H1 (cell line): ENCODE results near the gene ADAMTS17. TPM values are rescaled to one million over a fixed set of nuclear protein-coding genes. Genes with fewer than 3 reads are reported as not detected.
A peak's percentile ranks its signal among the peaks of the same experiment; 100 is the strongest.

ENCODE experiments used
- CTCF ChIA-PET: fragments of 300-600 bp; sonication (Branson Sonifier 250); formaldehyde crosslinking; loops from one replicate; lab custom pipeline; 2021; ENCODE audit not compliant: partially characterized antibody; lab: Charles Lee
- POLR2A ChIA-PET: fragments of 300-600 bp; sonication (Branson Sonifier 250); formaldehyde crosslinking; loops from one replicate; lab custom pipeline; 2021; ENCODE audit warnings: inconsistent platforms; ENCODE audit not compliant: partially characterized antibody; lab: Charles Lee
- DNase-seq, 2 experiments: peaks; one replicate each; pipeline versions ENCODE4 v3.0.0 to v3.0.0-alpha.2; 2010 to 2022; ENCODE audit warnings: low spot score in 2 of 2, low read depth in 1 of 2, mixed read lengths in 1 of 2
- FAIRE-seq: peaks from 2 replicates; lab custom pipeline; 2011; peaks lifted over from hg19 to GRCh38; lab: Jason Lieb, UNC
- H2AFZ ChIP-seq: 2 replicates; pipeline ENCODE4 v1.8.1; 2012; ENCODE audit warnings: low read length, inconsistent platforms
- H2AK5ac ChIP-seq: 2 replicates; pipeline ENCODE4 v1.6.1; 2013; ENCODE audit warnings: low read depth, low read length
- H2BK120ac ChIP-seq: replicated peaks from 2 replicates; pipeline ENCODE3; 2013; ENCODE audit warnings: low read depth, low read length, inconsistent platforms
- H2BK12ac ChIP-seq: 2 replicates; pipeline ENCODE4 v1.6.1; 2013; ENCODE audit warnings: low read depth, low read length
- H2BK15ac ChIP-seq: 2 replicates; pipeline ENCODE4 v1.6.1; 2013; ENCODE audit warnings: low read length
- H2BK20ac ChIP-seq: 2 replicates; pipeline ENCODE4 v1.6.1; 2013; ENCODE audit warnings: low read length
- H2BK5ac ChIP-seq: 2 replicates; pipeline ENCODE4 v1.6.1; 2013; ENCODE audit warnings: low read depth, low read length
- H3K14ac ChIP-seq: 2 replicates; pipeline ENCODE4 v1.6.1; 2013; ENCODE audit warnings: inconsistent platforms; ENCODE audit not compliant: insufficient read length
- H3K18ac ChIP-seq: 2 replicates; pipeline ENCODE4 v1.6.1; 2013; ENCODE audit warnings: low read length; ENCODE audit errors: extremely low read depth
- H3K23ac ChIP-seq: 2 replicates; pipeline ENCODE4 v1.6.1; 2013; ENCODE audit warnings: inconsistent platforms; ENCODE audit not compliant: insufficient read length
- H3K23me2 ChIP-seq: 2 replicates; pipeline ENCODE4 v1.6.1; 2013; ENCODE audit warnings: low read depth, low read length
- H3K27ac ChIP-seq: 2 replicates; pipeline ENCODE4 v1.6.1; 2011; ENCODE audit warnings: low read depth, low read length, inconsistent platforms
- H3K27me3 ChIP-seq, 4 experiments: replicated peaks in 1 of 4; 1 replicate in 1 of 4; 2 replicates in 3 of 4; pipeline versions ENCODE4 v1.6.1 to v1.8.1; 2011 to 2013; ENCODE audit warnings: low read length in 3 of 4, mild to moderate bottlenecking in 3 of 4, inconsistent platforms in 2 of 4, mixed read lengths in 2 of 4, moderate library complexity in 1 of 4; ENCODE audit not compliant: control insufficient read depth in 3 of 4, insufficient read depth in 3 of 4; ENCODE audit errors: extremely low read depth in 1 of 4
- H3K36me3 ChIP-seq, 4 experiments: 2 replicates each; pipeline versions ENCODE4 v1.6.1 to v1.8.1; 2011 to 2013; ENCODE audit warnings: mild to moderate bottlenecking in 4 of 4, low read length in 3 of 4, moderate library complexity in 2 of 4, control low read depth in 1 of 4, inconsistent platforms in 1 of 4; ENCODE audit not compliant: insufficient read depth in 4 of 4, control insufficient read depth in 2 of 4
- H3K4ac ChIP-seq: replicated peaks from 2 replicates; pipeline ENCODE3; 2013; ENCODE audit warnings: low read length, low read depth, mixed read lengths, inconsistent platforms; ENCODE audit not compliant: insufficient read length
- H3K4me1 ChIP-seq, 4 experiments: replicated peaks in 1 of 4; 1 replicate in 1 of 4; 2 replicates in 3 of 4; pipeline versions ENCODE4 v1.6.1 to v1.8.1; 2011 to 2013; ENCODE audit warnings: low read length in 3 of 4, inconsistent platforms in 2 of 4, mixed read lengths in 1 of 4; ENCODE audit not compliant: insufficient read depth in 4 of 4, control insufficient read depth in 3 of 4
- H3K4me2 ChIP-seq, 2 experiments: 2 replicates each; pipeline versions ENCODE4 v1.6.1 to v1.8.1; 2011 to 2013; ENCODE audit warnings: low read depth in 2 of 2, low read length in 2 of 2, control low read depth in 1 of 2, inconsistent platforms in 1 of 2, mild to moderate bottlenecking in 1 of 2; ENCODE audit not compliant: insufficient read depth in 1 of 2
- H3K4me3 ChIP-seq, 4 experiments: fragments of 200-600, 300-600 bp in 1 of 4; sonication (generic), shearing (Covaris generic), sonication (Bioruptor Twin) in 1 of 4; 2 replicates each; pipeline versions ENCODE4 v1.5.1 to v1.8.1; 2011 to 2016; ENCODE audit warnings: low read length in 4 of 4, low read depth in 3 of 4, control low read depth in 2 of 4, inconsistent platforms in 2 of 4, mild to moderate bottlenecking in 2 of 4, mixed read lengths in 1 of 4, moderate library complexity in 1 of 4; ENCODE audit not compliant: insufficient read depth in 2 of 4; ENCODE audit errors: extremely low read depth in 1 of 4
- H3K56ac ChIP-seq: replicated peaks from 2 replicates; pipeline ENCODE3; 2013; ENCODE audit warnings: low read depth, mild to moderate bottlenecking, mixed read lengths, low read length, inconsistent platforms; ENCODE audit not compliant: insufficient read length
- H3K79me1 ChIP-seq: 2 replicates; pipeline ENCODE4 v1.6.1; 2013; ENCODE audit warnings: low read depth, low read length, control low read depth
- H3K79me2 ChIP-seq, 2 experiments: 2 replicates each; pipeline versions ENCODE4 v1.6.1 to v1.8.1; 2012 to 2013; ENCODE audit warnings: low read length in 2 of 2, mild to moderate bottlenecking in 2 of 2, inconsistent platforms in 1 of 2; ENCODE audit not compliant: insufficient read depth in 2 of 2, control insufficient read depth in 1 of 2
- H3K9ac ChIP-seq, 4 experiments: replicated peaks in 1 of 4; 1 replicate in 1 of 4; 2 replicates in 3 of 4; pipeline versions ENCODE4 v1.6.1 to v1.8.1; 2011 to 2013; ENCODE audit warnings: low read depth in 3 of 4, low read length in 3 of 4, control low read depth in 2 of 4, mild to moderate bottlenecking in 2 of 4, moderate library complexity in 2 of 4, inconsistent platforms in 1 of 4; ENCODE audit errors: extremely low read depth in 1 of 4
- H3K9me3 ChIP-seq, 2 experiments: 2 replicates each; pipeline versions ENCODE4 v1.6.1 to v1.8.1; 2012 to 2013; ENCODE audit warnings: mild to moderate bottlenecking in 2 of 2, moderate library complexity in 2 of 2, control low read depth in 1 of 2, inconsistent platforms in 1 of 2, low read depth in 1 of 2, low read length in 1 of 2, mixed read lengths in 1 of 2; ENCODE audit not compliant: insufficient read depth in 2 of 2
- H4K20me1 ChIP-seq, 2 experiments: replicated peaks in 1 of 2; 2 replicates each; pipeline versions ENCODE3 to v1.8.1; 2011 to 2013; ENCODE audit warnings: inconsistent platforms in 2 of 2, low read length in 2 of 2, mild to moderate bottlenecking in 1 of 2; ENCODE audit not compliant: insufficient read depth in 2 of 2, control insufficient read depth in 1 of 2
- H4K5ac ChIP-seq: 2 replicates; pipeline ENCODE4 v1.6.1; 2013; ENCODE audit warnings: low read length, low read depth, mixed read lengths, inconsistent platforms; ENCODE audit not compliant: insufficient read length
- H4K8ac ChIP-seq: 2 replicates; pipeline ENCODE4 v1.8.0; 2013; ENCODE audit warnings: mild to moderate bottlenecking, moderate library complexity, low read length, inconsistent platforms; ENCODE audit not compliant: insufficient read depth; ENCODE audit errors: extremely low read depth
- H4K91ac ChIP-seq: replicated peaks from 2 replicates; pipeline ENCODE3; 2013; ENCODE audit warnings: low read length, mixed read lengths, inconsistent platforms; ENCODE audit not compliant: insufficient read length
- EP300 ChIP-seq, 2 experiments: IDR thresholded peaks; 1 replicate in 1 of 2; 2 replicates in 1 of 2; pipeline ENCODE4 v1.6.1; 2011 to 2012; ENCODE audit warnings: low read depth in 2 of 2, low read length in 2 of 2, mild to moderate bottlenecking in 2 of 2, borderline replicate concordance in 1 of 2, inconsistent platforms in 1 of 2, moderate library complexity in 1 of 2
- EZH2 ChIP-seq: fragments of 200-600 bp; sonication (generic); IDR thresholded peaks from 2 replicates; pipeline ENCODE4 v1.7.1; 2012; ENCODE audit warnings: low read depth, mild to moderate bottlenecking, moderate library complexity, low read length, inconsistent platforms; ENCODE audit not compliant: severe bottlenecking
- NRF1 ChIP-seq: IDR thresholded peaks from 2 replicates; pipeline ENCODE4 v1.6.1; 2011; ENCODE audit warnings: mild to moderate bottlenecking, low read depth, low read length, improper control_type of control experiment
- RFX5 ChIP-seq: IDR thresholded peaks from 2 replicates; pipeline ENCODE4 v1.6.1; 2011; ENCODE audit warnings: low read depth, low read length, improper control_type of control experiment, borderline replicate concordance
- RXRA ChIP-seq: IDR thresholded peaks from 2 replicates; pipeline ENCODE4 v1.6.1; 2011; ENCODE audit warnings: low read depth, mild to moderate bottlenecking, low read length, moderate library complexity; ENCODE audit not compliant: insufficient read depth
- SIN3A ChIP-seq, 2 experiments: IDR thresholded peaks in 1 of 2; conservative IDR thresholded peaks in 1 of 2; 2 replicates each; pipeline ENCODE4 v1.6.1; 2011 to 2012; ENCODE audit warnings: low read length in 2 of 2, improper control_type of control experiment in 1 of 2, low read depth in 1 of 2, mild to moderate bottlenecking in 1 of 2
- SP1 ChIP-seq: IDR thresholded peaks from 2 replicates; pipeline ENCODE4 v1.6.1; 2011; ENCODE audit warnings: low read depth, low read length
- SP2 ChIP-seq: IDR thresholded peaks from 2 replicates; pipeline ENCODE4 v1.6.1; 2012; ENCODE audit warnings: mild to moderate bottlenecking, low read length, inconsistent platforms
- YY1 ChIP-seq: IDR thresholded peaks from 2 replicates; pipeline ENCODE4 v1.6.1; 2011; ENCODE audit warnings: low read depth, mild to moderate bottlenecking, low read length
- WGBS, 2 experiments: shearing (Covaris generic) in 1 of 2; methylation state at CpG; one replicate each; pipeline versions ENCODE4 v1.1.6 to v1.1.7; 2013 to 2015; ENCODE audit warnings: low lambda C conversion rate in 2 of 2, mixed read lengths in 2 of 2, inconsistent platforms in 1 of 2, low coverage in 1 of 2, missing lambda C conversion rate in 1 of 2; ENCODE audit not compliant: insufficient replicate concordance in 2 of 2, insufficient coverage in 1 of 2, insufficient read length in 1 of 2; ENCODE audit errors: extremely low coverage in 1 of 2, missing lambda C conversion rate in 1 of 2; 5-methylcytosine and 5-hydroxymethylcytosine counted together
- polyA plus RNA-seq, 7 experiments: library from polyadenylated mRNA; depleted of rRNA in 3 of 7; stranded (reverse) in 5 of 7; unstranded in 2 of 7; fragments of >200 nt in 5 of 7; fragments of 200-250 nt in 2 of 7; gene quantifications; 1 replicate in 5 of 7; 2 replicates in 1 of 7; 4 replicates in 1 of 7; pipeline versions ENCODE4 v1.2.1 to v1.2.3, GENCODE V29; 2011 to 2013; ENCODE audit warnings: missing spikeins in 2 of 7, mixed read lengths in 2 of 7
- total RNA-seq: library from RNA; stranded (reverse); fragmentation: NEBNext Ultra II Directional; extraction: Animal tissue kit (Norgen Biotek cat#: 25700); gene quantifications from 2 replicates; pipeline ENCODE4 v1.2.1, GENCODE V29; 2021
- TF ChIP-seq, protein P1 (sequence below): IDR thresholded peaks from 2 replicates; pipeline ENCODE4 v1.6.1; 2012; ENCODE audit warnings: inconsistent platforms
- TF ChIP-seq, protein P2 (sequence below): IDR thresholded peaks from 2 replicates; pipeline ENCODE4 v1.6.1; 2011; ENCODE audit warnings: low read length, improper control_type of control experiment
- TF ChIP-seq, protein P3 (sequence below): IDR thresholded peaks from 2 replicates; pipeline ENCODE4 v1.6.1; 2012; ENCODE audit warnings: inconsistent platforms

Gene ADAMTS17
- total and polyA plus RNA-seq, 2 of the 8 experiments (the other 6 are each of a cell fraction or from before 2014, with no cell fraction given): 0.51 to 1.7 TPM

DNA sequence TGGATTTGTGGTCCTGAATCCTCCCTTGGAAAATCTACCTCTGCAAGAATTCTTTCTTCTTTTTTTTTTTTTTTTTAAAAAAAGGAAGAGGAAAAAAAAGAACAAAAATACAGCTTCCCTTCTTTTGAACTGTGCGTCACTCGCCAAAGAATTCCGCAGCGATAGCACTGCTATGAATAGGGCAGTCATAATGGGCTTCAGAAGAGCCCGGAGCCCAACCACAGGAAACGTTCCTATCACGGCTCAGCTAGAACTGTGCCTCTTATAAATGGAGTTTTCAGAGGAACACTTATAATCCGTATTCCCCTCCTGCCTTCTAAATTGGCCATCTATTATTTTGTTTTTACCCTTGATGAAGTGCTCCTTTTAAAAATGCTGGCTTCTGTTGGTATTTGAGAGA lies 227.7 kb downstream of the ADAMTS17 start:
- Histone ChIP-seq H4K8ac (0 out of 2 replicates have a peak overlapping the region, but pooled peaks have one; percentile 7), H2AFZ (no peak overlapping the region), H3K79me2 (no peaks in the 10 kb centered on the region), H3K9me3 (no peaks in the 10 kb centered on the region), H3K27me3 (no peaks in the 10 kb centered on the region), H3K4ac (no peak overlapping the region), H3K36me3 (no peaks in the 10 kb centered on the region), H2BK120ac (no peak overlapping the region), H3K4me3 (no peak overlapping the region), H2AK5ac (no peak overlapping the region), H4K20me1 (no peaks in the 10 kb centered on the region), H4K5ac (no peak overlapping the region), H3K18ac (no peak overlapping the region), H3K14ac (no peak overlapping the region), H3K4me1 (peaks cover 0 to 4% (median 0%) of the 10 kb centered on the region in 4 experiments; a peak in 2 of 7 replicates), H3K23ac (no peak overlapping the region), H3K23me2 (no peaks in the 10 kb centered on the region), H3K79me1 (no peaks in the 10 kb centered on the region), H3K4me2 (no peak overlapping the region), H2BK20ac (no peak overlapping the region), H2BK15ac (no peak overlapping the region), H2BK12ac (no peak overlapping the region), H2BK5ac (no peak overlapping the region), H3K56ac (no peak overlapping the region), H3K9ac (no peak overlapping the region), H4K91ac (no peak overlapping the region), H3K27ac (no peak overlapping the region)
- CTCF ChIA-PET: interaction anchor here (0.6 to 2.0 kb wide), 4 partner anchors 19 to 130 kb away, joined by 3 to 5 read pairs (median 3); no protein-coding TSS in a partner anchor
- WGBS, 2 experiments: 95% methylated on average over 4 of the region's 8 CpGs; no CpG with 5 or more reads in 1 of the 2 experiments
- FAIRE-seq (no peak), DNase-seq (no peak)
- POLR2A ChIA-PET: no interaction called here
- no peak for TF ChIP-seq NRF1
- TF ChIP-seq EZH2: no peak
- no peak for TF ChIP-seq SP2
- TF ChIP-seq, protein P1, sequence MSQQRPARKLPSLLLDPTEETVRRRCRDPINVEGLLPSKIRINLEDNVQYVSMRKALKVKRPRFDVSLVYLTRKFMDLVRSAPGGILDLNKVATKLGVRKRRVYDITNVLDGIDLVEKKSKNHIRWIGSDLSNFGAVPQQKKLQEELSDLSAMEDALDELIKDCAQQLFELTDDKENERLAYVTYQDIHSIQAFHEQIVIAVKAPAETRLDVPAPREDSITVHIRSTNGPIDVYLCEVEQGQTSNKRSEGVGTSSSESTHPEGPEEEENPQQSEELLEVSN: no peak
- no peak for TF ChIP-seq SP1
- TF ChIP-seq, protein P2, sequence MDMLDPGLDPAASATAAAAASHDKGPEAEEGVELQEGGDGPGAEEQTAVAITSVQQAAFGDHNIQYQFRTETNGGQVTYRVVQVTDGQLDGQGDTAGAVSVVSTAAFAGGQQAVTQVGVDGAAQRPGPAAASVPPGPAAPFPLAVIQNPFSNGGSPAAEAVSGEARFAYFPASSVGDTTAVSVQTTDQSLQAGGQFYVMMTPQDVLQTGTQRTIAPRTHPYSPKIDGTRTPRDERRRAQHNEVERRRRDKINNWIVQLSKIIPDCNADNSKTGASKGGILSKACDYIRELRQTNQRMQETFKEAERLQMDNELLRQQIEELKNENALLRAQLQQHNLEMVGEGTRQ: no peak
- TF ChIP-seq RFX5: no peak
- no peak for TF ChIP-seq RXRA
- TF ChIP-seq YY1: no peak
- TF ChIP-seq SIN3A (conservative IDR thresholded peaks at IDR 0.05 in 1 of 2, IDR thresholded peaks at IDR 0.05 in 1 of 2; ENCODE audit: low read depth in 1 of 2, low read length in 2 of 2): no peak
- TF ChIP-seq, protein P3, sequence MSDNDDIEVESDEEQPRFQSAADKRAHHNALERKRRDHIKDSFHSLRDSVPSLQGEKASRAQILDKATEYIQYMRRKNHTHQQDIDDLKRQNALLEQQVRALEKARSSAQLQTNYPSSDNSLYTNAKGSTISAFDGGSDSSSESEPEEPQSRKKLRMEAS: no peak
- TF ChIP-seq EP300 (IDR thresholded peaks at IDR 0.05; ENCODE audit: borderline replicate concordance in 1 of 2, low read depth in 2 of 2, low read length in 2 of 2): no peak
